ENCODE results near the gene TSSK2.

GRCh38 chr22:19167106-19167869 lies 36.2 kb downstream of the TSSK2 start:
- no peak for TF ChIP-seq CTCF (IDR thresholded peaks at IDR 0.05 in 4 of 5, conservative IDR thresholded peaks at IDR 0.05 in 1 of 5)
- no peak for TF ChIP-seq POLR2A (IDR thresholded peaks at IDR 0.05)

All from gastrocnemius medialis (tissue), 4 donors.